ENCODE data around the gene GJC2.

GJC2 gene

GRCh38 chr1:228207381-228207810 lies 57.7 kb downstream of the GJC2 start:
- Histone ChIP-seq H2AFZ (ENCODE audit: low read length) (no peak overlapping the region), H3K4me2 (ENCODE audit: low read depth, low read length, poor library complexity, severe bottlenecking) (no peak overlapping the region), H3K9ac (ENCODE audit: low read depth, low read length, poor library complexity, severe bottlenecking) (no peak overlapping the region), H3K36me3 (ENCODE audit: insufficient read depth, low read length) (no peaks in the 10 kb centered on the region), H3K9me2 (replicated peaks; ENCODE audit: low read depth, low read length) (no peaks in the 10 kb centered on the region), H3K9me3 (ENCODE audit: insufficient read depth, low read depth, low read length) (no peaks in the 10 kb centered on the region), H3F3A (ENCODE audit: low read depth) (no peaks in the 10 kb centered on the region), H3K27me3 (ENCODE audit: insufficient read depth, low read length, poor library complexity, severe bottlenecking) (no peaks in the 10 kb centered on the region), H4K20me1 (ENCODE audit: insufficient read depth, low read length, poor library complexity, severe bottlenecking) (no peaks in the 10 kb centered on the region), H3K4me3 (ENCODE audit: low read length, poor library complexity, severe bottlenecking) (no peak overlapping the region), H3K4me1 (ENCODE audit: insufficient read depth, low read length, poor library complexity, severe bottlenecking) (no peaks in the 10 kb centered on the region), H3K79me2 (ENCODE audit: insufficient read depth, low read length) (no peaks in the 10 kb centered on the region)
- TF ChIP-seq EZH2phosphoT487 (IDR thresholded peaks at IDR 0.05; ENCODE audit: borderline replicate concordance) (no peak), CTCF (conservative IDR thresholded peaks at IDR 0.05; ENCODE audit: low read length) (no peak)

GRCh38 chr1:228207851-228208821 lies 58.4 kb downstream of the GJC2 start, which contains the start of gene OBSCN:
OBSCN (plus strand) TSS chr1:228208044; CDS start chr1:228211784, 3,740 bp downstream.
- Histone ChIP-seq H3F3A (ENCODE audit: low read depth) (no peaks in the 10 kb centered on the region), H3K9ac (ENCODE audit: low read depth, low read length, poor library complexity, severe bottlenecking) (no peak within 1 kb of the TSS), H3K9me2 (replicated peaks; ENCODE audit: low read depth, low read length) (no peaks in the 10 kb centered on the region), H4K20me1 (ENCODE audit: insufficient read depth, low read length, poor library complexity, severe bottlenecking) (no peaks in the 10 kb centered on the region), H3K9me3 (ENCODE audit: insufficient read depth, low read depth, low read length) (no peaks in the 10 kb centered on the region), H3K4me3 (ENCODE audit: low read length, poor library complexity, severe bottlenecking) (no peak within 1 kb of the TSS), H3K36me3 (ENCODE audit: insufficient read depth, low read length) (no peaks in the 10 kb centered on the region), H2AFZ (ENCODE audit: low read length) (no peak within 1 kb of the TSS), H3K27me3 (ENCODE audit: insufficient read depth, low read length, poor library complexity, severe bottlenecking) (no peaks in the 10 kb centered on the region), H3K79me2 (ENCODE audit: insufficient read depth, low read length) (no peaks in the 10 kb centered on the region), H3K4me1 (ENCODE audit: insufficient read depth, low read length, poor library complexity, severe bottlenecking) (peaks cover 2% of the 10 kb centered on the region), H3K4me2 (ENCODE audit: low read depth, low read length, poor library complexity, severe bottlenecking) (no peak within 1 kb of the TSS)
- TF ChIP-seq EZH2phosphoT487 (IDR thresholded peaks at IDR 0.05; ENCODE audit: borderline replicate concordance) (no peak), CTCF (conservative IDR thresholded peaks at IDR 0.05; ENCODE audit: low read length) (no peak)

GRCh38 chr1:228208831-228209551 lies 59.3 kb downstream of the GJC2 start:
- Histone ChIP-seq H3K9me2 (replicated peaks; ENCODE audit: low read depth, low read length) (no peaks in the 10 kb centered on the region), H3K9me3 (ENCODE audit: insufficient read depth, low read depth, low read length) (no peaks in the 10 kb centered on the region), H3F3A (ENCODE audit: low read depth) (no peaks in the 10 kb centered on the region), H2AFZ (ENCODE audit: low read length) (no peak overlapping the region), H3K36me3 (ENCODE audit: insufficient read depth, low read length) (no peaks in the 10 kb centered on the region), H3K4me1 (ENCODE audit: insufficient read depth, low read length, poor library complexity, severe bottlenecking) (peaks cover 3% of the 10 kb centered on the region), H3K9ac (ENCODE audit: low read depth, low read length, poor library complexity, severe bottlenecking) (no peak overlapping the region), H3K4me3 (ENCODE audit: low read length, poor library complexity, severe bottlenecking) (no peak overlapping the region), H4K20me1 (ENCODE audit: insufficient read depth, low read length, poor library complexity, severe bottlenecking) (no peaks in the 10 kb centered on the region), H3K4me2 (ENCODE audit: low read depth, low read length, poor library complexity, severe bottlenecking) (no peak overlapping the region), H3K27me3 (ENCODE audit: insufficient read depth, low read length, poor library complexity, severe bottlenecking) (no peaks in the 10 kb centered on the region), H3K79me2 (ENCODE audit: insufficient read depth, low read length) (no peaks in the 10 kb centered on the region)
- TF ChIP-seq CTCF (conservative IDR thresholded peaks at IDR 0.05; ENCODE audit: low read length) (no peak), EZH2phosphoT487 (IDR thresholded peaks at IDR 0.05; ENCODE audit: borderline replicate concordance) (no peak)
